ENCODE results near the gene RSPH9. TPM values are rescaled to one million over a fixed set of nuclear protein-coding genes. Genes with fewer than 3 reads are reported as not detected.
"Not testable (repeated sequence)": the region's sequence is repeated elsewhere in the genome, so short reads cannot be mapped to it uniquely, and the experiment has no call there.

RSPH9 gene
- polyA plus RNA-seq, 1 of the 3 experiments (the other 2 are of a cell fraction) = 0.05 TPM

- CTCF ChIA-PET = interaction anchor here (1.5 kb wide), 1 partner anchor 33 kb away, joined by 5 read pairs; no protein-coding TSS in a partner anchor
- H3K4me1 ChIP-seq (ENCODE audit: control insufficient read depth in 1 of 2, insufficient read depth in 2 of 2, low read depth in 1 of 2, low read length in 1 of 2) = peaks cover 0 to 16% of the 10 kb centered on the region in 2 experiments; a peak in 1 of 4 replicates
- H3K9ac ChIP-seq = no peak overlapping the region
- no peaks in the 10 kb centered on the region for H3K79me2 ChIP-seq (ENCODE audit: insufficient read depth)
- H3K36me3 ChIP-seq (replicated peaks in 1 of 2; ENCODE audit: control insufficient read depth in 1 of 2, insufficient read depth in 2 of 2, low read length in 1 of 2) = no peaks in the 10 kb centered on the region
- H4K20me1 ChIP-seq (ENCODE audit: insufficient read depth) = no peaks in the 10 kb centered on the region
- TF ChIP-seq RXRA (IDR thresholded peaks at IDR 0.05; ENCODE audit: borderline replicate concordance, low read depth) (no peak), FOSL2 (IDR thresholded peaks at IDR 0.05; ENCODE audit: borderline replicate concordance, low read depth) (0 out of 2 replicates have a peak, but pooled peaks have one; percentile 8)
- H3K27ac ChIP-seq (ENCODE audit: low read depth in 2 of 2, low read length in 1 of 2) = no peak overlapping the region
- no peak overlapping the region for H3K4me3 ChIP-seq (ENCODE audit: low read depth in 2 of 2, low read length in 1 of 2)
- no peaks in the 10 kb centered on the region for H3K9me3 ChIP-seq
- H3F3A ChIP-seq (replicated peaks; ENCODE audit: insufficient read depth) = no peaks in the 10 kb centered on the region
- no peaks in the 10 kb centered on the region for H3K27me3 ChIP-seq (ENCODE audit: insufficient read depth)
- H3K4me2 ChIP-seq = 0 out of 2 replicates have a peak overlapping the region, but pooled peaks have one; percentile 19
- H2AFZ ChIP-seq (ENCODE audit: low read depth) = no peak overlapping the region
- DNase-seq = no peak
- H3K9me2 ChIP-seq = no peaks in the 10 kb centered on the region
- 39% methylated on average over 7 of the region's 7 CpGs for WGBS (ENCODE audit: low lambda C conversion rate)
- POLR2A ChIA-PET = no interaction called here
These were observed 54.8 kb downstream of the RSPH9 start for GRCh38 chr6:43699564-43700186.

GRCh38 chr6:43700939-43701560 lies 56.2 kb downstream of the RSPH9 start:
- H3K9me3 ChIP-seq; H3K9ac ChIP-seq; DNase-seq; H3K4me3 ChIP-seq (ENCODE audit: low read depth in 2 of 2, low read length in 1 of 2); H3K36me3 ChIP-seq (replicated peaks in 1 of 2; ENCODE audit: control insufficient read depth in 1 of 2, insufficient read depth in 2 of 2, low read length in 1 of 2); H3K4me2 ChIP-seq; H3K9me2 ChIP-seq; POLR2A ChIA-PET; H3K27me3 ChIP-seq (ENCODE audit: insufficient read depth); H3K79me2 ChIP-seq (ENCODE audit: insufficient read depth); H2AFZ ChIP-seq (ENCODE audit: low read depth); H4K20me1 ChIP-seq (ENCODE audit: insufficient read depth); CTCF ChIA-PET; H3F3A ChIP-seq (replicated peaks; ENCODE audit: insufficient read depth); H3K27ac ChIP-seq (ENCODE audit: low read depth in 2 of 2, low read length in 1 of 2): not testable (repeated sequence)
- peaks cover 0 to 16% of the 10 kb centered on the region in 2 experiments; a peak in 1 of 4 replicates for H3K4me1 ChIP-seq (ENCODE audit: control insufficient read depth in 1 of 2, insufficient read depth in 2 of 2, low read depth in 1 of 2, low read length in 1 of 2)
- WGBS (ENCODE audit: low lambda C conversion rate) = 90% methylated on average over 10 of the region's 10 CpGs

- no peak overlapping the region for H2AFZ ChIP-seq (ENCODE audit: low read depth)
- CTCF ChIA-PET = no interaction called here
- WGBS (ENCODE audit: low lambda C conversion rate) = 34% methylated on average over 2 of the region's 2 CpGs
- no peak overlapping the region for H3K4me2 ChIP-seq
- H3K36me3 ChIP-seq (replicated peaks in 1 of 2; ENCODE audit: control insufficient read depth in 1 of 2, insufficient read depth in 2 of 2, low read length in 1 of 2) = no peaks in the 10 kb centered on the region
- no peaks in the 10 kb centered on the region for H3K79me2 ChIP-seq (ENCODE audit: insufficient read depth)
- no peaks in the 10 kb centered on the region; the same call in 1 of the 2 replicates for H3K27me3 ChIP-seq (ENCODE audit: insufficient read depth)
- H3K9me2 ChIP-seq = no peaks in the 10 kb centered on the region
- no peaks in the 10 kb centered on the region for H3K9me3 ChIP-seq
- H3F3A ChIP-seq (replicated peaks; ENCODE audit: insufficient read depth) = no peaks in the 10 kb centered on the region
- TF ChIP-seq GATA2 (CRISPR knock-in tag; IDR thresholded peaks at IDR 0.05) (no peak), SIN3A (IDR thresholded peaks at IDR 0.05; ENCODE audit: borderline replicate concordance, low read depth, low read length) (no peak), TAF1 (IDR thresholded peaks at IDR 0.05; ENCODE audit: borderline replicate concordance, low read depth, low read length) (no peak), TEAD4 (IDR thresholded peaks at IDR 0.05; ENCODE audit: borderline replicate concordance, insufficient read depth) (no peak), FOSL2 (IDR thresholded peaks at IDR 0.05; ENCODE audit: borderline replicate concordance, low read depth) (no peak), JUND (IDR thresholded peaks at IDR 0.05) (no peak), SMC3 (IDR thresholded peaks at IDR 0.05; ENCODE audit: low read depth, low read length) (no peak), MEF2A (IDR thresholded peaks at IDR 0.05; ENCODE audit: borderline replicate concordance, low read depth) (no peak), YY1 (IDR thresholded peaks at IDR 0.05; ENCODE audit: low read depth) (no peak), GABPA (IDR thresholded peaks at IDR 0.05; ENCODE audit: low read depth) (no peak), RFX5 (IDR thresholded peaks at IDR 0.05; ENCODE audit: low read length) (no peak), CTCF (IDR thresholded peaks at IDR 0.05) (no peak), IRF3 (IDR thresholded peaks at IDR 0.05; ENCODE audit: low read depth, low read length) (no peak)
- no peaks in the 10 kb centered on the region for H4K20me1 ChIP-seq (ENCODE audit: insufficient read depth)
- no peak for DNase-seq
- H3K9ac ChIP-seq = no peak overlapping the region
- H3K27ac ChIP-seq (ENCODE audit: low read depth in 2 of 2, low read length in 1 of 2) = no peak overlapping the region
- no peak overlapping the region for H3K4me3 ChIP-seq (ENCODE audit: low read depth in 2 of 2, low read length in 1 of 2)
- peaks cover 0 to 16% of the 10 kb centered on the region in 2 experiments; a peak in 1 of 4 replicates for H3K4me1 ChIP-seq (ENCODE audit: control insufficient read depth in 1 of 2, insufficient read depth in 2 of 2, low read depth in 1 of 2, low read length in 1 of 2)
- POLR2A ChIA-PET = no interaction called here
These were observed 57.3 kb downstream of the RSPH9 start for GRCh38 chr6:43702171-43702533.
